WTC11 (cell line): ENCODE results near the gene UGCG. TPM values are rescaled to one million over a fixed set of nuclear protein-coding genes. Genes with fewer than 3 reads are reported as not detected.
"Not testable (repeated sequence)": the region's sequence is repeated elsewhere in the genome, so short reads cannot be mapped to it uniquely, and the experiment has no call there.

Source experiments
- ATAC-seq: fragments of 200-7000 bp; cut with Tn5 transposase; 2 replicates; pipeline ENCODE4 v1.10.0; 2021; ENCODE audit warnings: mild to moderate bottlenecking, moderate library complexity
- CTCF ChIA-PET: fragments of 300-600 bp; sonication (Branson Sonifier 250); formaldehyde crosslinking; loops from one replicate; lab custom pipeline; 2021; ENCODE audit warnings: antibody characterized with exemption; lab: Charles Lee
- POLR2A ChIA-PET: fragments of 350-600 bp; sonication (Branson Sonifier 250); formaldehyde crosslinking; loops from one replicate; lab custom pipeline; 2021; ENCODE audit warnings: antibody characterized with exemption; lab: Charles Lee
- DNase-seq: peaks from one replicate; pipeline ENCODE4 v3.0.0; 2021; ENCODE audit warnings: low spot score
- H3K27ac Mint-ChIP-seq: 2 replicates; pipeline ENCODE4 v1.8.0; 2021; ENCODE audit warnings: mixed read lengths
- H3K27me3 Mint-ChIP-seq: 2 replicates; pipeline ENCODE4 v1.8.0; 2021; ENCODE audit warnings: low read depth, mild to moderate bottlenecking, moderate library complexity, mixed read lengths
- H3K36me3 Mint-ChIP-seq: 2 replicates; pipeline ENCODE4 v1.8.0; 2021; ENCODE audit warnings: mixed read lengths
- H3K4me1 Mint-ChIP-seq: 2 replicates; pipeline ENCODE4 v1.8.0; 2022; ENCODE audit warnings: mixed read lengths
- H3K4me3 Mint-ChIP-seq: 2 replicates; pipeline ENCODE4 v1.8.0; 2021; ENCODE audit warnings: mild to moderate bottlenecking, moderate library complexity, mixed read lengths
- H3K9me3 Mint-ChIP-seq: 2 replicates; pipeline ENCODE4 v1.8.0; 2021; ENCODE audit warnings: mixed read lengths
- E2F1 ChIP-seq: sonication (generic); formaldehyde crosslinking; IDR thresholded peaks from 2 replicates; pipeline ENCODE4 v1.8.0; 2022; ENCODE audit warnings: mild to moderate bottlenecking, missing genetic modification reagents
- ELF4 ChIP-seq: sonication (generic); formaldehyde crosslinking; IDR thresholded peaks from 2 replicates; pipeline ENCODE4 v1.8.1; 2022; ENCODE audit warnings: low read depth, mild to moderate bottlenecking, moderate library complexity, missing genetic modification reagents
- IRF1 ChIP-seq: sonication (generic); formaldehyde crosslinking; IDR thresholded peaks from 2 replicates; pipeline ENCODE4 v1.8.0; 2023; ENCODE audit warnings: missing genetic modification reagents
- IRF2 ChIP-seq: sonication (generic); formaldehyde crosslinking; IDR thresholded peaks from 2 replicates; pipeline ENCODE4 v1.8.0; 2022; ENCODE audit warnings: low read depth, missing genetic modification reagents, borderline replicate concordance
- KAT7 ChIP-seq: sonication (generic); formaldehyde crosslinking; IDR thresholded peaks from 2 replicates; pipeline ENCODE4 v1.8.1; 2023; ENCODE audit warnings: missing genetic modification reagents, mild to moderate bottlenecking, borderline replicate concordance
- MYBL2 ChIP-seq: sonication (generic); formaldehyde crosslinking; IDR thresholded peaks from 2 replicates; pipeline ENCODE4 v1.8.1; 2023; ENCODE audit warnings: mild to moderate bottlenecking, moderate library complexity, missing genetic modification reagents
- NR1H2 ChIP-seq: sonication (generic); formaldehyde crosslinking; IDR thresholded peaks from 2 replicates; pipeline ENCODE4 v1.9.0; 2021; ENCODE audit warnings: mild to moderate bottlenecking, moderate library complexity, missing genetic modification reagents
- NR2C2 ChIP-seq: sonication (generic); formaldehyde crosslinking; IDR thresholded peaks from 2 replicates; pipeline ENCODE4 v1.8.0; 2022; ENCODE audit warnings: mild to moderate bottlenecking, missing genetic modification reagents
- SMAD3 ChIP-seq: sonication (generic); formaldehyde crosslinking; IDR thresholded peaks from 2 replicates; pipeline ENCODE4 v1.8.0; 2022; ENCODE audit warnings: missing genetic modification reagents, mild to moderate bottlenecking, borderline replicate concordance
- TCF7 ChIP-seq: sonication (generic); formaldehyde crosslinking; IDR thresholded peaks from 2 replicates; pipeline ENCODE4 v1.8.0; 2022; ENCODE audit warnings: mild to moderate bottlenecking, low read depth, missing genetic modification reagents, moderate library complexity
- ZBTB21 ChIP-seq: sonication (generic); formaldehyde crosslinking; IDR thresholded peaks from 2 replicates; pipeline ENCODE4 v1.8.1; 2023; ENCODE audit warnings: mild to moderate bottlenecking, missing genetic modification reagents, borderline replicate concordance
- ZNF138 ChIP-seq: sonication (generic); formaldehyde crosslinking; conservative IDR thresholded peaks from 2 replicates; pipeline ENCODE4 v1.8.1; 2022; ENCODE audit warnings: mild to moderate bottlenecking, moderate library complexity, missing genetic modification reagents
- ZNF232 ChIP-seq: sonication (generic); formaldehyde crosslinking; IDR thresholded peaks from 2 replicates; pipeline ENCODE4 v1.8.0; 2022; ENCODE audit warnings: mild to moderate bottlenecking, missing genetic modification reagents
- ZNF416 ChIP-seq: fragments of 250-450 bp; sonication (Bioruptor Pico); IDR thresholded peaks from 2 replicates; pipeline ENCODE4 v1.9.0; 2021; ENCODE audit warnings: mild to moderate bottlenecking, inconsistent platforms
- total RNA-seq: library from RNA; stranded (reverse); gene quantifications from 3 replicates; pipeline ENCODE4 v1.2.3, GENCODE V29; 2021
- TF ChIP-seq, protein P1 (sequence below): sonication (generic); formaldehyde crosslinking; IDR thresholded peaks from 2 replicates; pipeline ENCODE4 v1.8.1; 2023; ENCODE audit warnings: mild to moderate bottlenecking, missing genetic modification reagents
- TF ChIP-seq, protein P2 (sequence below): fragments of 250-450 bp; sonication (Bioruptor Pico); IDR thresholded peaks from 2 replicates; pipeline ENCODE4 v1.8.0; 2021; ENCODE audit warnings: mild to moderate bottlenecking
- TF ChIP-seq, protein P3 (sequence below): sonication (generic); formaldehyde crosslinking; IDR thresholded peaks from 2 replicates; pipeline ENCODE4 v1.8.1; 2022; ENCODE audit warnings: mild to moderate bottlenecking, missing genetic modification reagents, moderate library complexity, borderline replicate concordance

Gene UGCG
- total RNA-seq, 1 experiment from 2014 or later, result 37.5 TPM

- no peak for TF ChIP-seq ELF4 (CRISPR knock-in tag)
- TF ChIP-seq ZBTB21, result no peak
- TF ChIP-seq, protein P1, sequence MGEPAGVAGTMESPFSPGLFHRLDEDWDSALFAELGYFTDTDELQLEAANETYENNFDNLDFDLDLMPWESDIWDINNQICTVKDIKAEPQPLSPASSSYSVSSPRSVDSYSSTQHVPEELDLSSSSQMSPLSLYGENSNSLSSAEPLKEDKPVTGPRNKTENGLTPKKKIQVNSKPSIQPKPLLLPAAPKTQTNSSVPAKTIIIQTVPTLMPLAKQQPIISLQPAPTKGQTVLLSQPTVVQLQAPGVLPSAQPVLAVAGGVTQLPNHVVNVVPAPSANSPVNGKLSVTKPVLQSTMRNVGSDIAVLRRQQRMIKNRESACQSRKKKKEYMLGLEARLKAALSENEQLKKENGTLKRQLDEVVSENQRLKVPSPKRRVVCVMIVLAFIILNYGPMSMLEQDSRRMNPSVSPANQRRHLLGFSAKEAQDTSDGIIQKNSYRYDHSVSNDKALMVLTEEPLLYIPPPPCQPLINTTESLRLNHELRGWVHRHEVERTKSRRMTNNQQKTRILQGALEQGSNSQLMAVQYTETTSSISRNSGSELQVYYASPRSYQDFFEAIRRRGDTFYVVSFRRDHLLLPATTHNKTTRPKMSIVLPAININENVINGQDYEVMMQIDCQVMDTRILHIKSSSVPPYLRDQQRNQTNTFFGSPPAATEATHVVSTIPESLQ (CRISPR knock-in tag), result no peak
- no peak for TF ChIP-seq ZNF232
These were observed 6.3 kb upstream of the UGCG start (continued) for GRCh38 chr9:111890334-111890733.

- CTCF ChIA-PET, DNase-seq, H3K4me1 Mint-ChIP-seq, ATAC-seq, H3K9me3 Mint-ChIP-seq, H3K36me3 Mint-ChIP-seq, H3K27me3 Mint-ChIP-seq, H3K4me3 Mint-ChIP-seq, POLR2A ChIA-PET: not testable (repeated sequence)
- peak overlapping the region; percentile 84 for H3K27ac Mint-ChIP-seq
These were observed 5.7 kb upstream of the UGCG start for GRCh38 chr9:111890867-111891266.

- ATAC-seq (no peak), DNase-seq (no peak)
- H3K36me3 Mint-ChIP-seq, result no peaks in the 10 kb centered on the region
- H3K4me3 Mint-ChIP-seq, result no peak overlapping the region
- peaks cover 3% of the 10 kb centered on the region; the same call in 1 of the 2 replicates for H3K9me3 Mint-ChIP-seq
- no peaks in the 10 kb centered on the region for H3K27me3 Mint-ChIP-seq
- no peak for TF ChIP-seq TCF7
- TF ChIP-seq, protein P2, sequence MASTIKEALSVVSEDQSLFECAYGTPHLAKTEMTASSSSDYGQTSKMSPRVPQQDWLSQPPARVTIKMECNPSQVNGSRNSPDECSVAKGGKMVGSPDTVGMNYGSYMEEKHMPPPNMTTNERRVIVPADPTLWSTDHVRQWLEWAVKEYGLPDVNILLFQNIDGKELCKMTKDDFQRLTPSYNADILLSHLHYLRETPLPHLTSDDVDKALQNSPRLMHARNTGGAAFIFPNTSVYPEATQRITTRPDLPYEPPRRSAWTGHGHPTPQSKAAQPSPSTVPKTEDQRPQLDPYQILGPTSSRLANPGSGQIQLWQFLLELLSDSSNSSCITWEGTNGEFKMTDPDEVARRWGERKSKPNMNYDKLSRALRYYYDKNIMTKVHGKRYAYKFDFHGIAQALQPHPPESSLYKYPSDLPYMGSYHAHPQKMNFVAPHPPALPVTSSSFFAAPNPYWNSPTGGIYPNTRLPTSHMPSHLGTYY (CRISPR knock-in tag), result no peak
- TF ChIP-seq ZNF416 (CRISPR knock-in tag), result no peak
- TF ChIP-seq SMAD3, result no peak
- no peak for TF ChIP-seq NR1H2
- TF ChIP-seq MYBL2 (CRISPR knock-in tag), result no peak
- TF ChIP-seq, protein P3, sequence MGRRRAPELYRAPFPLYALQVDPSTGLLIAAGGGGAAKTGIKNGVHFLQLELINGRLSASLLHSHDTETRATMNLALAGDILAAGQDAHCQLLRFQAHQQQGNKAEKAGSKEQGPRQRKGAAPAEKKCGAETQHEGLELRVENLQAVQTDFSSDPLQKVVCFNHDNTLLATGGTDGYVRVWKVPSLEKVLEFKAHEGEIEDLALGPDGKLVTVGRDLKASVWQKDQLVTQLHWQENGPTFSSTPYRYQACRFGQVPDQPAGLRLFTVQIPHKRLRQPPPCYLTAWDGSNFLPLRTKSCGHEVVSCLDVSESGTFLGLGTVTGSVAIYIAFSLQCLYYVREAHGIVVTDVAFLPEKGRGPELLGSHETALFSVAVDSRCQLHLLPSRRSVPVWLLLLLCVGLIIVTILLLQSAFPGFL (CRISPR knock-in tag), result no peak
- TF ChIP-seq IRF1, result no peak
- no peak for TF ChIP-seq ZNF138
- no peak for TF ChIP-seq E2F1 (CRISPR knock-in tag)
- TF ChIP-seq IRF2, result no peak
- no peak for TF ChIP-seq NR2C2 (CRISPR knock-in tag)
- TF ChIP-seq ZNF232, result no peak
- no peak for TF ChIP-seq KAT7 (CRISPR knock-in tag)
- TF ChIP-seq ELF4 (CRISPR knock-in tag), result no peak
- ChIA-PET POLR2A (no interaction called here), CTCF (no interaction called here)
- H3K4me1 Mint-ChIP-seq, result peaks cover 6% of the 10 kb centered on the region
- no peak overlapping the region for H3K27ac Mint-ChIP-seq
These were observed 4.6 kb upstream of the UGCG start for GRCh38 chr9:111891910-111892499.
